Measurements from ENCODE around the gene NLGN1.

The NLGN1 gene

DNA sequence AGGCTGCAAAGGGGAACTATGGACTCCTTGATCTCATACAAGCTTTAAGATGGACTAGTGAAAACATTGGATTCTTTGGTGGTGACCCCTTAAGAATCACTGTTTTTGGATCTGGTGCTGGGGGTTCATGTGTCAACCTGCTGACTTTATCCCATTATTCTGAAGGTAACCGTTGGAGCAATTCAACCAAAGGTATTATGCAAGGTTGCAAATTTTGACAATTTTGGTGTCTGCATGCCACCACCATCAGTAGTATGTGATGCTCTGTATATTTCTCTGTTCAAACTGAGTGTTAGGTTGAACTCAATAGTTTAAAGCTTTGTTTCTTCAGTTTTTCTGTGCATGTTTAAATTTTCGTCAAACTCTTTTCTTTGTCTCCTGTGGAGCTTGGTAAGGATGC is 877.8 kb downstream of the NLGN1 start:
- no peak for DNase-seq (ENCODE audit: low read depth in 2 of 2)

DNA sequence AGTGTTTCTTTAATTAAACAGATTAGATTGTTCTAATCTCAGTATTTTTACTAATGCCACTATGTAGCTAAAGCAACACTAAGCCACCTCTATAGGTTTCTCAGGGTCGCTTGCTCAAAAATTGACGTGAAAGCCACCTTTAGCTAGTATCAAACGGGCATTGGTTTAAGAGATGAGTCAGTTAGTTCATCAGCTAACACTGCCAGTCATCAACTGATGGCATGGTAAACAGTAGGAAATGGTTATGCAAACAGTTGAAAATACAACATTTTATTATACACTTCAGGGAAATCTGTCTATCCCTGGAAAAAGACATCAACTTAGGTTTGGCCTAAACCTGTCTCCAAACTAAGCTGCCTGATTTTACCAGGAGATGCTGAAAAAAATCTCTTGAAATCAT is 879.3 kb downstream of the NLGN1 start:
- DNase-seq (ENCODE audit: low read depth in 2 of 2), result no peak

DNA sequence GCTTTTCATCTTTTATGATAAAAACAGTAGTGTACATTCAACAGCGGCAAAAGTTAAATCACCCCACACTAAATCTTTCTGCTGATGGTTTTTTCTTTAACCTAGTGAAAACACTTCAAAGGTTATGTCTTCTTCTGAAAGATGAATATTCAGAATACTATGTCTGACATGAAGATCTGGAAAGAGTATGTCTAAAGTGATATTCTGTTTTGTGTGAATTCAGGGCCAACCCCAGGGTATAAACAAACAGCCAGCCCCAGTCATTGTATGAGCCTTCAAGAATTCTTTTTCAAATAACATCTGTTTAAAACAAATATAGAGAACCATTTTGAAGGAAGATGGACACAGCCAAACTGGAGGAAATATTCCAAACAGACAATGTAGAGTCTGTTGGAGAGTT is 880.5 kb downstream of the NLGN1 start:
- DNase-seq (ENCODE audit: low read depth in 2 of 2), result no peak

DNA sequence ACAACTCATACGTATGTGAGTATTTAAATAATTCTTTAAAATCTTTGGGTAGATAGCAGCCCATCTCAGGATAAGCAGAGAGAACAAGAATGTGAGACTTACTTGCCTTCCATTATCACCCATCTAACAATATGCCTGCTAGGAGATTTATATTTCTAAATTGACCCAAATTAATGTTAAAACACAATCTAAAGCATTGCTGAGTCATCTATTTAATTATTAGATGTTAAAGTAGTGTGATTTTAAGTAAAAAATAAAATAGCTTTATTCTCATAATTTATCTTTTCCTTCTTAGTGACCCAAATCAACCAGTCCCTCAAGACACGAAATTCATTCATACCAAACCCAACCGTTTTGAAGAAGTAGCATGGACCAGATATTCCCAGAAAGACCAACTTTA is 882.6 kb downstream of the NLGN1 start:
- DNase-seq (ENCODE audit: low read depth in 2 of 2), result no peak

DNA sequence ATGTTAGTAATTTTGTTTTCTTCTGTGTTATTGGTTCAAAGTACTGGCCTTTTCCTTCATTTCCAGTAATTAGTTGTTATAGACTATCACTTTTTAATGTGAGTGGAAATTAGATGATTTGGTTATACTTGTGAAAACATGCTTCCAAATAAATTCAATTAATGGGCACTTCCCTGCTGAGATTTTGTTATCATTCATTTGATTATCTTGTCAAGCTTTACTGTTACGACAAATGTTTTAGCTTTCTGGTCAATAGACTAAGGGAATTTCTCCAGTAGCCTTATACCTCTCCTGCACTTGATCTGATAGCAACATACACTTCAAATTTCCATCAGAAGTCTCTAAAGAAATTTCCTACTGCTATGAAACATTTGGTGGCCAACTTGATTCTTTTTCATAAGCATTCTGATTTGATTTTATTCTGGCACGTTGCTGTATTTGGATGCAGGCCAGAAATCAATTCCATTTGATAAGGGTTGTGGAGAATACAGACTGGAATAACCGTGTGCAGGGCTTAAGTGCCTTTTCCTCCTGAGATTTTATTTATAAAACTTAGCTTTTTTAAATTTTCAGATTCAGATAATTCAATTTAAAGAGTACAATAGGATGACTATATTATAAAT is 887.8 kb downstream of the NLGN1 start:
- no peak for DNase-seq (ENCODE audit: low read depth in 2 of 2)

DNA sequence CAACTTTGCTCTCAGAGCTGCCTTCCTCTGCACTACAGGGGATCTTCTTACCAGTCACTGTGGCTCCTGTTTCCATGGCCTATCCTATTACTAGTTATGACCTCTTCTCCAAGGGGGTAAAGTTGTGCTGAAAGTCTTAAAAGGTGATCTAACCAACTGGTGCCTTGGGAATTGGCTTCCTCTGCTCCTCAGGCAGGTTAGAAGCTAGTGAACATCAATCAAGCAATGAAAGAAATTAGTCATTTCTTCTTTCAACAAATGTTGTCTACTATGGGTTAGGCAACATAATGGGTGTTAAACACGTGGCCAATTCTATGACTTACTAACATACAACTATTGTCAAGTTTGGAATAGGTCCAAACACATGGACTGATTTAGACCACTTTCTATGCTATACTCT is 890.2 kb downstream of the NLGN1 start:
- DNase-seq (ENCODE audit: low read depth in 2 of 2), result no peak

DNA sequence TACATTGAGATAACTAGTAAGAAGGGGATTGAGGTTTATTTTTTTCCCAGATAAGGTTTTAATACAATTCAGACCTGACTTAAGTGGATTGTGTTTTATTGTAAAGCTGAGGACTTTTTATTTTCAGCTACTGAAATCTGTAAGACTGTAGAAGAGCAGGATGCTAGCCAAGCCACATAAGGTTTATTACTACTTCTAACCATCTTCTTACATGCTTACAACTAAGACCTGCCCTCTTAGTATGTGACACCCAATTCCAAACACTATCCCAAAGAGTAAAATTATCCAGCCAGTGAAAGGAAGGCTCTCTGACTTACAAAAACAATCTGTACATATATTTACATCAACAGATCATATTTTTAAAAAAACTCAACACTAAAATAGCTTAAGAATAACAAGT is 897.1 kb downstream of the NLGN1 start:
- no peak for DNase-seq (ENCODE audit: low read depth in 2 of 2)

DNA sequence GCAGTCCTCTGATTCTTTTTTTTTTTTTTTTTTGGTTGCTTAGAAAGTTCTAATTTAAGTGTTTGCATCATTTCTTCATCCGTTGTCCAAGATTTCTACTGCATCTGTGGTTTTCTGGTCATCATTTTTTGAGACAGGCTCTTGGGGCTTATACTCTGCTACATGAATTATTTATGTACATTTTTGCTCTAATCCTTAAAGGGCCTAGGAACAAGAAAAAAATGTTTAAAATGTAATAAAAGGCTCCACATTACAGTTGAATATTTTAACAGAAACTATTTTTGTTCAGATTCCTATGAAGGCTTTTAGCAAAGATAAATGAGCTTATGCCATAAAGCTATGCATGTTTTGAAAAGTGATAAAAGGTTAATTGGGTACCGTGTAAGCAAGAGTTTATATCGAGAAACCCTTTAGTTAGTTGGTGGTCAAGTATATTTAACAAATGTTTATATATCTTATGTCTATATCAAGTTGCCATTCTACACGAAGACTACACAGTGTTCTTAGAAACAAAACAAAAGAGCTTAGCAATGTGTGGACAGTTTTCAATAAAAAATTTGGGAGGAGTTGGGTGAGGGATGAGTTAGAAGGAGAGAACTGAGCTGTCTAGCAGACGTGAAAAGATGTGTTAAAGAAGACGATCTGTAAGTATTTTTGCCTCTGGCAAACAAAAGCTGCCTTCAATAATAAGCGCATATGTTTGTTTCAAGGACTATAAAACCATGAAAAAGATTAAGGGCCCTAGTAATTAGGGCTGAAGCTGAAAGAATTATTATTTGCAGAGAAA is 898.0 kb downstream of the NLGN1 start:
- DNase-seq (ENCODE audit: low read depth in 2 of 2), result no peak

DNA sequence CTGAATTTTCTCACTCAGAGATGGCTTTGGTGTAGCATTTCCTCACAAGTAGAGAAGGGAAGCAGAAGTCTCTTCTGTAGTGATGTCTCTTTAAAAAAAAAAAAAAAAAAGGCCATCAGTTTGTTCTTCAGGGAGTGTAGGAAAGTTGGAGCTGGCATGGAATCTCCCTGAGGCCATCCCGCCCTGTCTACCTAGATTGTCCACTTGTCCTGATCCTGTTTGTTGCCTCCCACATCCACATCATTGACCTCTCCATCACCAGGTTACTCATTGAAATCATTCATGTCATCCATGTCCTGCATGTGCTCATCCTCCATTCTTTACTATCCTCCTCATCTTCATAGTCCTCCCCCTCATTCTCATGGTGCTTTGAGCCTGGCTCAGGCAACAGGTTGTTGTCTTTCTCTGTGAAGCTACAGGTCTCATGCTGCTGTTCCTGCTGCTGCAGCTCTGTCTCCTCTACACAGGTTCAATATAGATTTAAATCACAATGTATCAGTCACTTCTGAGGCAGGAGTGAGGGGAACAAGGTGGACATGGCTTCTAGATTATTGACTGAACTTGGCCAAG is 905.3 kb downstream of the NLGN1 start:
- DNase-seq (ENCODE audit: low read depth in 2 of 2), result no peak

DNA sequence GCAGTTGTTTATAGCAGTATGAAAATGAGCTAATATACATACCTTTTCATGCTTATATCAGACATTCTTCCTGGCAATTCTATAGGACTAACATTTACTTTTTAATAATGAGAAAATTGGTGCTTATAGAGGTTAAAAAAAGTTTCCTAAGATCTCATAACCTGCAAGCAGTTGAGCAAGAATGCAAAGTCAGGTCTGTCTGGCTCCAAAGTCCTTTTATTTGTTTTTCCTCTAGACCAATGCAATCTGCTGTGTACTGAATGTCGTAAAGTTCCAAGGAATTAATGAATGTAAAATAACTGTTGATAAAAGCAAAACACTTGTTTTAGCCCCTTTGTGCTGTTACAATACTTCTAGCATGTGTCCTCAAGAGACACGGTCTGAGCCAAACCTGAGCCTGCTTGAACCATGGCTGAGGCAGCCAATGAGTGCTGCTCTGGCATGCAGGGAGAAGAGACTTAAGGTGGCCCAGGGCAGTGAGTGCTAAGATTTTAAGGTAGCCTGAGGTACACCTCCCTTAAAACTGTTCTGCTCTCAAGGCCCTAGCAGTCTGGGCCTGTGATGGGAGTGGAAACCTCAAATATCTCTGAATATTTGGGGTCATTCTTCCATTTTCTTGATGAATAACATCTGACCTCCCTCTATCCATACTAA is 906.5 kb downstream of the NLGN1 start:
- no peak for DNase-seq (ENCODE audit: low read depth in 2 of 2)

DNA sequence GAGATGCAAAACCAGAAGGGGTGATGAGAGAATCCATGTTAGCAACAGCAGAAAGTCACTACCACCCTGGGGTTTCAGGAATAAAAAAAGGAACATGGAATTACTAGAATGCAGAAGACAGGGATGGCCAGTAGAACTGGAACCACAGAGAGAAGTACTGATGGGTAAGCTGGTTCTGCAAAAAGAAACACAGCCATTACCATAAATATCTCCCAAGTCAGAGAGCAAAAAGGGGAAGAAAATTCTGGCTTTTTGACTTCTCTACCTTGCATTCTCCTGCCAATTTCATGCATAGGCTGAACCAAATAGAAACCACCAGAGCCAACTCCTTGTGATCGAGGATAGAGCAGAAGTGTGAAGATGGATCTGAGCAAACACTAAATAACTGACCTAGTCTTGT is 911.2 kb downstream of the NLGN1 start:
- no peak for DNase-seq (ENCODE audit: low read depth in 2 of 2)

DNA sequence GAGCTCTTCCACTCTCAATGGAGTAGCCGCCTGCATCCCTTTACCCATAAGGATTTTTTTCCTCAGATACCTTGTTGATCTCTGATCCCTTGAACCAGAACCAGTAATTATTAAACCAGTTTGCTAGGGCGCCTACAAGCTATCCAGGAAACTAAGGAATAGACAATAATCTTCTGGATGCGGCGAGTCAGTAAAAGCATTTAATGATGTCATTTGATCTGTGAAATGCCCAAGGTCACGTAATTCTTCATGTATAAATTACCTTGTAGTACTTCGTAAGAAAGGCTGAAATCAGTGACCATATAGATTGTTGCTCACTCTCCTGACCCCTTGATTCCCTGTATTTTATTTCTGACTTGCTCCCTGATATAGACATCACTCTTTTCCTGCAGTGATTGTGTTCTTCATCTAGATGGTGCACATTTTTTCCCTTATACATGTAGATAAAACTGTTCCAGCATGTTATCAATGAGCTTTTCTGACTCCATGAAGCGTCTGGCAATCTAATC is 913.0 kb downstream of the NLGN1 start:
- no peak for DNase-seq (ENCODE audit: low read depth in 2 of 2)

DNA sequence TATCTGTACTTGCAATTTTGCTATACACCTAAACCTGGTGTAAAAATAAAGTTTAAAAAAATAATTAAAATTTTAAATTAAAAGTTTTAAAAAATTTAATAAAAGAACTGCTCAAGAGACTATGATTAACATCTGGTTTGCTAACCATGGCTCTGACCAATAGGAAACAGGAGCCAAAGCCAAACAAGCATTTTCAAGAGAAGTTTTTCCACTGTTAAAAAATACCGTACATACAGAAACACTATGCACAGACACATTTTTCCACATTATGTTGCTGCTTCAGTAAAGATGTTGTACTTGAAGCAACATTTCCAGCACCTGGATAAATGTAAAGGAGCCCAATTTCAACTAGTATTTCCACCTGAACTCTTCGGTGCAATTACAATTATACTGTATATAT is 917.7 kb downstream of the NLGN1 start:
- DNase-seq (ENCODE audit: low read depth in 2 of 2), result no peak

DNA sequence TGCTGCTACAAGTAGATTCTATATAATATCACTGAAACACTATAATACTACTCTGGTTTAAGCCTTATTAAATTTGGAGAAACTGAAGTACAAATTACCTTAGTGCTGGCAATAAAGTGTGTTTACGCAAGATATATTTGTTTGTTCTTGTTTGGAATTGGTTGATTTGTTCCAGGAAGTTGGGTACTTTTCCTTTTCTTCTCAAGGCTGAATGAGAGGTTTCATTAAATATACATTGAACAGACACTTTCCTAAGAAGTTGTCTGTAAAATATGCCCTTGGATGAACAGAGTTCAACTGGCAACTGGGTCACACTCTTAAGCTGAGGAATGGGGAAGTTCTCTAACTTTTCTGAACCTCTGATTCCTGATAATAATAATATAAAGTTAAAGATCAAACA is 919.5 kb downstream of the NLGN1 start:
- no peak for DNase-seq (ENCODE audit: low read depth in 2 of 2)

DNA sequence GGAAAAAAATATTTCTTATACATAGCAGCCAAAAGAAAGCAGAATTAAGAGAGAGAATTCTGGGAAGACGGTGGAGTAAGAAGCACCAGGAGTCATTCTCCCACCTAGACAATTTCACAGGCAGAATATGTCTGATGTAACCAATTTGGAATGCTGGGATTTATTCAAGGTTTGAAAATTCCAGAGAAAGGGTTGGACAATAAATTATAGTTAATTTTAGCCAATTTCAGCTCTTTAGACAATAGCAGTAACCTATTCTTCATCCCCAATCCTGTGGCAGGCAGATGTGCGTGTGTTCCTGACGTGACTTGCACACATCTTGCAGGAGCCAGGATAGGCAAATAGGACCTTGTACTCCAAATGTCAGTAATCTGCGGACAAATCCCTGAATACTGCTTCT is 920.6 kb downstream of the NLGN1 start:
- no peak for DNase-seq (ENCODE audit: low read depth in 2 of 2)

DNA sequence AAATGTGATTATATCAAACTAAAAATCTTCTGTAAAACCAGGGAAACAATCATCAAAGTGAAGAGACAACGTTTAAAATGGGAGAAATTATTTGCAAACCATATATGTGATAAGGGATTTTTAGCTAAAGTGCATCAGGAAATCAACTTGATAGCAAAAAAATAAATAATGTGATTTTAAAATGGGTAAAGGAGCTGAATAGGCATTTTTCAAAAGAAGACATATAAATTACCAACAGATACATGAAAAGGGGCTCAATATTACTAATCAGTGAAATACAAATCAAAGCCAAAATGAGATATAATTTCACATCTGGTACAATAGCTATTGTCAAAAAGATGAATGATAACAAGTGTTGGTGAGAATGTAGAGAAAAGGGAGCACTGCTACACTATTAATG is 924.0 kb downstream of the NLGN1 start:
- DNase-seq (ENCODE audit: low read depth in 2 of 2), result no peak

DNA sequence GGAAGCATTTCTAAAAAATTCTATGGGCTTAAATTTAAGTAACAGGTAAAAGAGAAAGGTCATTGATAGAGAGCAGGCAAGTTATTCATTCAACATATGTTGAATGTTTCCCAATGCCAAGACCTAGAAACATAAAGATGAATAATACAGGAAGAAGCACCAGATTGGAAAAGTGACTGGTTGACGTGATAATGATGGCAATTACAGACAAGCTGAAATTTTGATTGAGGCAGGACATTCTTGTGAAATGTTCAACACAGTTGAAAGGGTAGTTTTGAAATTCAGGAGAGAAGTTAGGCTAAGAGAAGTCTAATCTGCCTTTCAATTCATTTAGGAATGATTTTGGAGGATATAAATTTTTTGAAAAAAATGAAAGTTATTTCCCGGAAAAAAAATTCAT is 925.2 kb downstream of the NLGN1 start:
- DNase-seq (ENCODE audit: low read depth in 2 of 2), result no peak

DNA sequence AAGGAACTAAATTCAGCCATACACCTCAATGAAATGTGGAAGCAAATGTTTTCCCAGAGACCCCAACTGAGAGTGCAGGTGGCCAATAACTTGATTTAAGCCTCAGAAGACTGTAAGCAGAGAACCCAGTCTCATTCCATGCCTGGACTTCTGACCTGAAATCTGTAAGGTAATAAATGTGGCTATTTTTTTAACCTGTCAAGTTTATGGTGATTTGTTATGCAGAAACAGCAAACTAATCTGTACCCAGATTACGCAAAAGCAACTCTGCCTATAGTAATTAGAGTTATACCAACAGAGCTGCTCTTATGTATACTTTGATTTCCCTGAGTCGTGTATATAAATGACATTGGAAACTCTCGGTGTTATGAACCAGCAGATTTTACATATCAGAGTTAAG is 927.6 kb downstream of the NLGN1 start:
- DNase-seq (ENCODE audit: low read depth in 2 of 2), result no peak

DNA sequence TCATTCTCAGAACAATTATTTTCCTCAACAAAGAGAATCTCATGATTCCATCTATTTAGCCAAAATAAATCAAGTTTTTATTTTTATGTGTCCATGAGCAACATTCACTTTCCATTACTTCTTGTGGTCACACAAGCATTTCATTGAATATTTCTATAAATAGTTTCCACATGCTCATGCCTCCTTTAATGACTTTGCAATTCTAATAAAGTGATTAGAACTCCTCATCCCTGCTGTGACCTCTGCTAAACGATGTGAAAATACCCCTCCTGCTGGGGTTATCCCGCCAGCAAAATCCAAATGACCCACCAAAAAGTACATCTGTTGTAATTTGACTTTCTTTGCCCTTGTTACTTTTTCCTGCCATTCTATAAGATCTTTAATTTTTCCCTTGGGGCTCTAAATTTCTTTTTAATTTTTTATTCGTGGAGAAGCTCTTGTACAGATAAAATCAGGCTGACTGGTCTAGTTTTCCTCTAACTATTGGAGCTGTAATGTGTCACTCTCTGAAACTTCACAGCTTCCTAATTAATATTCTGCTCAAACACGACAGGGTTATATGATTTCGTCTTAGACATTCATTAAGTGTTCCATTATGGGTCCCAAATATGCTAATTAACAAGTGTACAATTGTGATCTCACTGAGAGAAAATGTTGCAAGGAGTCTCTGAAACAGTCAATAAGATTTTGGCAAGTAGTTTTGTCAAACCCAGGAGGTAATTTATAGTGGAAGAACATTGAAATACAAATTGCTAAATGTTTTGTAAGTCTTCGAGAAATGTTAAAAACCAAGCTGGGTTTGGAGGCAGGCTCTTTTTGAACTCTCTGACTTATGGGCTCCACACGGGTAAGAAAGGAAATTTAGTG is 928.5 kb downstream of the NLGN1 start:
- no peak for DNase-seq (ENCODE audit: low read depth in 2 of 2)

DNA sequence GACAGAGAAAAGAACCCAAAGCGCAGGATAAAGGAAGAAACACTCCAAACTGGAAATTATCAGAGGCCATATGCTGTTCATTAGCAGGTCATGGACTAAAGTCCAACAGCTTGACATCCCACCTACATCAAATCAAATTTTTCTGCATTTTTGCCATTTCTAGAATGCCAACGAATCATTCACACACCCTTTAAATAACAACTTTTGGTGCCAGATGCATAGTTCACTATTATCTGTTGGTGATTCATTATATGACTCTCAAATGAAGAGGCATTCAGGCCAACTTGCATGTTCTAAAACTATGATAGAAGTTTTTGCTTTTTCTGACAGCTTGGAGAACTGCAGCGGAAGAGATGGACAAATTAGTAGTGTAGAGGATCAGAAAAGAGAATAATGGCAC is 931.8 kb downstream of the NLGN1 start:
- DNase-seq (ENCODE audit: low read depth in 2 of 2), result no peak

DNA sequence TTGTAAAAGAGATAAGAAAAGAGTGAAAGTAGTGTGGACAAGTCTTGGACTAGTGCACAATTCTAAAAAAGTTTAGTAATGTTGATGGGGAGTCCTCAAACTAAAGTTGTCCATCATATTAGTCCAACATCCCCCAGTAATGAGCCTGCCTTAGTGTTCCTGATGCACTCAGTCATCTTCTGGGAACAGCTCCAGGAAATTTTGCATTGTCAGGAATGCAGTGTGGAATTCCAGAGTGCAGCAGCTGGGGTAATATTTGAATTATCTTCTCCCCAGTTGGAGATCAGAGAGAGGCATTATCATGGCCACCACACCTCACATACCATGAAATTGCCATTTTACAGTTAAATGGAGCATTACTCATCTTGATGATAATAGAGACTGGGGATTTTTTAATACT is 932.8 kb downstream of the NLGN1 start:
- DNase-seq (ENCODE audit: low read depth in 2 of 2), result no peak
